Cardiac fibroblast (primary cell): ENCODE measurements around the gene RPS6KA4.

Experiments used
- DNase-seq, 2 donors: peaks; one replicate each; pipeline versions ENCODE4 v3.0.0 to v3.0.0-alpha.2; 2010; ENCODE audit warnings: low read depth in 2 of 2
- H3K4me3 ChIP-seq, 2 donors: replicated peaks in 1 of 2; 1 replicate in 1 of 2; 2 replicates in 1 of 2; pipeline ENCODE4 v1.5.1; 2011; ENCODE audit warnings: low read depth in 2 of 2, low read length in 2 of 2, mild to moderate bottlenecking in 2 of 2, moderate library complexity in 1 of 2
- TF ChIP-seq, protein P1 (sequence below): IDR thresholded peaks from one replicate; pipeline ENCODE4 v1.5.1; 2011; ENCODE audit warnings: low read depth, mild to moderate bottlenecking, low read length, inconsistent platforms

The RPS6KA4 gene

GRCh38 chr11:64389851-64390250, 30.9 kb downstream of the RPS6KA4 start:
- no peak for DNase-seq
- TF ChIP-seq, protein P1, sequence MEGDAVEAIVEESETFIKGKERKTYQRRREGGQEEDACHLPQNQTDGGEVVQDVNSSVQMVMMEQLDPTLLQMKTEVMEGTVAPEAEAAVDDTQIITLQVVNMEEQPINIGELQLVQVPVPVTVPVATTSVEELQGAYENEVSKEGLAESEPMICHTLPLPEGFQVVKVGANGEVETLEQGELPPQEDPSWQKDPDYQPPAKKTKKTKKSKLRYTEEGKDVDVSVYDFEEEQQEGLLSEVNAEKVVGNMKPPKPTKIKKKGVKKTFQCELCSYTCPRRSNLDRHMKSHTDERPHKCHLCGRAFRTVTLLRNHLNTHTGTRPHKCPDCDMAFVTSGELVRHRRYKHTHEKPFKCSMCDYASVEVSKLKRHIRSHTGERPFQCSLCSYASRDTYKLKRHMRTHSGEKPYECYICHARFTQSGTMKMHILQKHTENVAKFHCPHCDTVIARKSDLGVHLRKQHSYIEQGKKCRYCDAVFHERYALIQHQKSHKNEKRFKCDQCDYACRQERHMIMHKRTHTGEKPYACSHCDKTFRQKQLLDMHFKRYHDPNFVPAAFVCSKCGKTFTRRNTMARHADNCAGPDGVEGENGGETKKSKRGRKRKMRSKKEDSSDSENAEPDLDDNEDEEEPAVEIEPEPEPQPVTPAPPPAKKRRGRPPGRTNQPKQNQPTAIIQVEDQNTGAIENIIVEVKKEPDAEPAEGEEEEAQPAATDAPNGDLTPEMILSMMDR, result no peak
- no peak overlapping the region for H3K4me3 ChIP-seq

DNA sequence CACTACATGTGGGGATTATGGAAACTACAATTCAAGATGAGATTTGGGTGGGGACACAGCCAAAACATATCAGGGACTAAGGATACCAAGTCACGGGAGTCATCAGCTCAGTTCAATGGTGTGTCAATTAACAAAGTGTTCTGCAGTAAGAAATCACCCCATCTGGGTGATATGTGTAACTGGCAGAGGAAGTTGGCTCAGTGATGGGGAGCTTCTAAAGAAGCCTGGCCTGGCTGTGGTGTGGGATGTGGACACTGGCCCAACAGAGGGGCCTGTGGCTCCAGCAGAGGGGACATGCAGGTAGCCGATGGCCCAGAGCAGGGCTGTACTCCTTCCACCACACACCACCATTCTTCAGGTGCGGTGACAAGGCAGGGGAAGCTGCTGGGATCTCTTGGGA, 31.6 kb downstream of the RPS6KA4 start:
- DNase-seq, result no peak
- TF ChIP-seq, protein P1, result no peak
- no peak overlapping the region for H3K4me3 ChIP-seq

DNA sequence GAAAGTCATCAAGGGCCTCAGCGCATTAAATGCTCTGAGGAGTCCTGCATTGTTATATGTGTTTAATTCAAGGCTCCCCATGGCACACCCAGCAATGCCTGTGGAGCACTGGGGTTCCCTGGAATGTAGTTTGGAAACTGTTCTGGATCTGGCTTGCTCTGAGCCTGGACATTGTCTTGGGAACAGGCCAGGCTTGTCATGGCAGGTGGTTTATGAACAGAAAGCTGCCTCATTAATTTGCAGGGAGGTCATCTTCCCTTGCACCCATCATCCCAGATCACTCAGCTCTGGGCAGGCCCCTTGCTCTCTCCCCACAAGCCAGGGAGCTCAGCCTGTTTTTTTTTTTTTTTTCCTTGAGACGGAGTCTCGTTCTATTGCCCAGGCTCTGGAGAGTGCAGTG, 32.9 kb downstream of the RPS6KA4 start:
- TF ChIP-seq, protein P1, result no peak
- H3K4me3 ChIP-seq, result no peak overlapping the region
- no peak for DNase-seq

- DNase-seq, result no peak
- TF ChIP-seq, protein P1, result no peak
- no peak overlapping the region for H3K4me3 ChIP-seq
These were observed 36.6 kb downstream of the RPS6KA4 start for GRCh38 chr11:64395545-64396078.

DNA sequence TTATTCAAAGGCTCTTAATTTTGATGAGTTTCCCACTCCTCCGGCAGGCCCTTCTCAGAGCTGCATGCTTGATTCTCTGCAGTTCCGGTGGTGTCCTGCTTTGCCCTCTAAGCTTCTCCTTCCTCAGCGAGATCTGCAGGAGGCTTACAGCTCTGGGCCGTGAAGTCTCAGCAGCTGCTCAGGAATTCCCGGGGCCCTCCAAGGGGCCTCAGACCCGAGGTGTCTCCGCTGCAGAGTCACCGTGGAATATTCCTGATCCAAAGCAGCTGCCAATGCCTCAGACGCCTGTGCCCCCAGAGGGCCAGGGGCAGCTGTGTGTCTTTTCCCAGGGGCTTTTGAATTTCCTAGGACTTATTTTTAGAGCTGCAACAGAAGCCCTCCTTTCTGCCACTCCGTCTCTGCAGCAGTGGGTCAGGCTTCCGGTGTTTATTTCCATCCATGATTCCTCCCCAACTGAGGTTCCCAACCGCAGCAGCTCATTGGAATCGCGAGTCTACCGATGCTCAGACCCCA, 37.2 kb downstream of the RPS6KA4 start:
- TF ChIP-seq, protein P1, result no peak
- DNase-seq, result peak in 1 of 2 donors; percentile 32

GRCh38 chr11:64400102-64400501, 41.1 kb downstream of the RPS6KA4 start:
- no peak overlapping the region for H3K4me3 ChIP-seq
- TF ChIP-seq, protein P1, result no peak
- DNase-seq, result peak; percentile 35 to 49

More for the DNA sequence above, 37.2 kb downstream of the RPS6KA4 start:
- H3K4me3 ChIP-seq, result no peak overlapping the region

- H3K4me3 ChIP-seq, result no peak overlapping the region
- TF ChIP-seq, protein P1, result no peak
- no peak for DNase-seq
These were observed 41.7 kb downstream of the RPS6KA4 start for GRCh38 chr11:64400667-64401066.
